Activated naive CD4-positive, alpha-beta T cell treated with anti-CD3 and anti-CD28 coated beads, Interleukin-2, amount 10 ng/mL, durations not matched to agents 7 days and 5 days (primary cell): ENCODE data around the gene OR9G4.

Experiments
- CTCF ChIA-PET: fragments of 350-600 bp; sonication (Branson Sonifier 250); formaldehyde crosslinking; loops from one replicate; lab custom pipeline; 2021; ENCODE audit warnings: antibody characterized with exemption; lab: Charles Lee
- DNase-seq: peaks from one replicate; pipeline ENCODE4 v3.0.0-alpha.2; 2020
- H3K27ac Mint-ChIP-seq: one replicate; pipeline ENCODE4 v1.8.0; 2021; ENCODE audit warnings: mild to moderate bottlenecking, moderate library complexity, mixed read lengths
- H3K27me3 Mint-ChIP-seq: one replicate; pipeline ENCODE4 v1.8.0; 2021; ENCODE audit warnings: mild to moderate bottlenecking, mixed read lengths
- H3K36me3 Mint-ChIP-seq: one replicate; pipeline ENCODE4 v1.8.0; 2021; ENCODE audit warnings: mixed read lengths
- H3K4me1 Mint-ChIP-seq: one replicate; pipeline ENCODE4 v1.8.0; 2021; ENCODE audit warnings: mixed read lengths
- H3K4me3 Mint-ChIP-seq: one replicate; pipeline ENCODE4 v1.8.0; 2021; ENCODE audit warnings: mild to moderate bottlenecking, moderate library complexity, mixed read lengths
- H3K9me3 Mint-ChIP-seq: one replicate; pipeline ENCODE4 v1.8.0; 2021; ENCODE audit warnings: mixed read lengths

OR9G4 gene

GRCh38 chr11:56700914-56701485 is 47.5 kb downstream of the OR9G4 start:
- Mint-ChIP-seq H3K27me3 (no peaks in the 10 kb centered on the region), H3K36me3 (no peaks in the 10 kb centered on the region), H3K4me1 (no peaks in the 10 kb centered on the region), H3K27ac (no peak overlapping the region), H3K9me3 (peaks cover 11% of the 10 kb centered on the region), H3K4me3 (no peak overlapping the region)
- no peak for DNase-seq
- CTCF ChIA-PET = no interaction called here

- no peak overlapping the region for H3K27ac Mint-ChIP-seq
- H3K27me3 Mint-ChIP-seq = no peaks in the 10 kb centered on the region
- CTCF ChIA-PET = no interaction called here
- H3K9me3 Mint-ChIP-seq = peaks cover 4% of the 10 kb centered on the region
- H3K4me1 Mint-ChIP-seq = no peaks in the 10 kb centered on the region
- no peak overlapping the region for H3K4me3 Mint-ChIP-seq
- DNase-seq = no peak
- no peaks in the 10 kb centered on the region for H3K36me3 Mint-ChIP-seq
Observed at GRCh38 chr11:56700242-56700913, 48.1 kb downstream of the OR9G4 start.

- CTCF ChIA-PET = no interaction called here
- Mint-ChIP-seq H3K27ac (no peak within 1 kb of the TSS), H3K4me1 (no peaks in the 10 kb centered on the region), H3K4me3 (no peak within 1 kb of the TSS), H3K9me3 (peaks cover 3% of the 10 kb centered on the region), H3K36me3 (no peaks in the 10 kb centered on the region), H3K27me3 (no peaks in the 10 kb centered on the region)
- no peak for DNase-seq
Observed at GRCh38 chr11:56698795-56699194, 49.7 kb downstream of the OR9G4 start, which contains the start of gene OR9G1. Gene OR9G1, plus strand, starts transcription at chr11:56699095. Its CDS starts 1,293 bp downstream, at chr11:56700388.

DNA sequence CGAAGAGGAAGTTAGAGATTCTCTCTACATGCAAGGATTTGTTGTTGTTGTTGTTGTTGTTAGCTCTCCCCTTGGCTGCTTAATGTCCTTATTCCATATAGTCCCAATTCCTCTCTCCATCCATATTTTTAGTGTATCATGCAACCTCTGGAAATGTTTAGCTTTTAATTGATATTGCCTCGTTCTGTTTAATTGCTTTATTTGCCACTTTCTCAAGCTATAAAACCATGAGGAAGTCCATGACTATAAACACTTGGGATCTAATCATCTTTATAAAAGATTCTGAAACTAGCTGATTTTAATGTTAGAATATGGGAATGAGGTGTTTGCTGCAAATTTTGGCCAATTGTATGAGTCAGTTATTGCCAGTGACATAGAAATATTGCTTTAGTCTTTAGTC is 55.1 kb downstream of the OR9G4 start:
- no peaks in the 10 kb centered on the region for H3K4me1 Mint-ChIP-seq
- no peaks in the 10 kb centered on the region for H3K9me3 Mint-ChIP-seq
- H3K36me3 Mint-ChIP-seq = no peaks in the 10 kb centered on the region
- no peak overlapping the region for H3K4me3 Mint-ChIP-seq
- H3K27me3 Mint-ChIP-seq = no peaks in the 10 kb centered on the region
- CTCF ChIA-PET = no interaction called here
- DNase-seq = no peak
- H3K27ac Mint-ChIP-seq = no peak overlapping the region
